SK-N-SH (cell line): ENCODE data around the gene RASA1.

Experiments
- CHD2 ChIP-seq: fragments of 150-350 bp; IDR thresholded peaks from 2 replicates; pipeline ENCODE4 v1.6.1; 2018; ENCODE audit warnings: low read length; ENCODE audit not compliant: partially characterized antibody
- EP300 ChIP-seq, 2 experiments: IDR thresholded peaks; 2 replicates each; pipeline versions ENCODE4 v1.4.0 to v1.6.1; 2012; ENCODE audit warnings: borderline replicate concordance in 1 of 2, low read depth in 1 of 2, low read length in 1 of 2
- EZH2phosphoT487 ChIP-seq: fragments of 200-600 bp; sonication (generic); IDR thresholded peaks from 2 replicates; pipeline ENCODE4 v1.6.1; 2017; ENCODE audit warnings: low read depth, mixed run types, mild to moderate bottlenecking, antibody characterized with exemption, moderate library complexity, borderline replicate concordance
- GATA2 ChIP-seq: sonication (generic); formaldehyde crosslinking; IDR thresholded peaks from 2 replicates; pipeline ENCODE4 v1.5.0; 2020; ENCODE audit warnings: mild to moderate bottlenecking, missing genetic modification reagents
- RAD21 ChIP-seq: IDR thresholded peaks from 2 replicates; pipeline ENCODE4 v1.6.1; 2012; ENCODE audit warnings: mild to moderate bottlenecking, low read length
- TAF1 ChIP-seq: IDR thresholded peaks from 2 replicates; pipeline ENCODE4 v1.6.1; 2012; ENCODE audit warnings: low read depth, mild to moderate bottlenecking, low read length, moderate library complexity, borderline replicate concordance
- TEAD4 ChIP-seq: IDR thresholded peaks from 2 replicates; pipeline ENCODE4 v1.4.0; 2012; ENCODE audit warnings: mild to moderate bottlenecking, borderline replicate concordance; ENCODE audit not compliant: insufficient read depth
- TF ChIP-seq, protein P1 (sequence below): fragments of 200-600 bp; sonication (generic); IDR thresholded peaks from 2 replicates; pipeline ENCODE4 v1.6.1; 2017; ENCODE audit warnings: antibody characterized with exemption, mild to moderate bottlenecking, moderate library complexity

DNA sequence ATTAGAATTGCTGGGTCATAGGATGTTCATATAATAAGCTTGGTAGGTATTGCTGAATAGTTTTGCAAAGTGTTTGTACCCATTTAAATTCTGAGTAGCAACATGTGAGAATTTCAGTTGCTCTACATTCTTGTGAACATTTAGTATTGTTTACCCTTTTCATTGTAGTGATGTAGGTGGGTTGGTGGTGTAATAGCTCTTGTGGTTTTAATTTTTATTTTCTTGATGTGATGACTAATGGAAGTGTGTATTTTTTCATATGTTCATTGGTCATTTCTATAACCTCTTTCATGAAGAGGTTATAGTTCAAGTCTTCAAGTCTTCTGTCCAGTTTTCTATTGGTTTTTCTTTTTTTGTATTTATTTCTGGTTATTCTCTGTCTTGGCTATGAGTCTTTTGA, 34.4 kb downstream of the RASA1 start:
- TF ChIP-seq, protein P1, sequence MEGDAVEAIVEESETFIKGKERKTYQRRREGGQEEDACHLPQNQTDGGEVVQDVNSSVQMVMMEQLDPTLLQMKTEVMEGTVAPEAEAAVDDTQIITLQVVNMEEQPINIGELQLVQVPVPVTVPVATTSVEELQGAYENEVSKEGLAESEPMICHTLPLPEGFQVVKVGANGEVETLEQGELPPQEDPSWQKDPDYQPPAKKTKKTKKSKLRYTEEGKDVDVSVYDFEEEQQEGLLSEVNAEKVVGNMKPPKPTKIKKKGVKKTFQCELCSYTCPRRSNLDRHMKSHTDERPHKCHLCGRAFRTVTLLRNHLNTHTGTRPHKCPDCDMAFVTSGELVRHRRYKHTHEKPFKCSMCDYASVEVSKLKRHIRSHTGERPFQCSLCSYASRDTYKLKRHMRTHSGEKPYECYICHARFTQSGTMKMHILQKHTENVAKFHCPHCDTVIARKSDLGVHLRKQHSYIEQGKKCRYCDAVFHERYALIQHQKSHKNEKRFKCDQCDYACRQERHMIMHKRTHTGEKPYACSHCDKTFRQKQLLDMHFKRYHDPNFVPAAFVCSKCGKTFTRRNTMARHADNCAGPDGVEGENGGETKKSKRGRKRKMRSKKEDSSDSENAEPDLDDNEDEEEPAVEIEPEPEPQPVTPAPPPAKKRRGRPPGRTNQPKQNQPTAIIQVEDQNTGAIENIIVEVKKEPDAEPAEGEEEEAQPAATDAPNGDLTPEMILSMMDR = no peak
- no peak for TF ChIP-seq RAD21
- no peak for TF ChIP-seq EP300 (IDR thresholded peaks at IDR 0.05; ENCODE audit: borderline replicate concordance in 1 of 2, low read depth in 1 of 2, low read length in 1 of 2)
- TF ChIP-seq GATA2 (CRISPR knock-in tag) = no peak
- no peak for TF ChIP-seq CHD2
- no peak for TF ChIP-seq TAF1
- TF ChIP-seq EZH2phosphoT487 = no peak
- TF ChIP-seq TEAD4 = no peak
